GM21825 (cell line): ENCODE measurements around the gene KLHL21.
"Not testable (repeated sequence)": the region's sequence is repeated elsewhere in the genome, so short reads cannot be mapped to it uniquely, and the experiment has no call there.

Source experiments
- ATAC-seq: cut with Tn5 transposase; IDR thresholded peaks from one replicate; pipeline ENCODE4 v1.9.1; 2021; ENCODE audit warnings: mild to moderate bottlenecking, moderate library complexity; ENCODE audit not compliant: unreplicated experiment

Gene KLHL21

DNA sequence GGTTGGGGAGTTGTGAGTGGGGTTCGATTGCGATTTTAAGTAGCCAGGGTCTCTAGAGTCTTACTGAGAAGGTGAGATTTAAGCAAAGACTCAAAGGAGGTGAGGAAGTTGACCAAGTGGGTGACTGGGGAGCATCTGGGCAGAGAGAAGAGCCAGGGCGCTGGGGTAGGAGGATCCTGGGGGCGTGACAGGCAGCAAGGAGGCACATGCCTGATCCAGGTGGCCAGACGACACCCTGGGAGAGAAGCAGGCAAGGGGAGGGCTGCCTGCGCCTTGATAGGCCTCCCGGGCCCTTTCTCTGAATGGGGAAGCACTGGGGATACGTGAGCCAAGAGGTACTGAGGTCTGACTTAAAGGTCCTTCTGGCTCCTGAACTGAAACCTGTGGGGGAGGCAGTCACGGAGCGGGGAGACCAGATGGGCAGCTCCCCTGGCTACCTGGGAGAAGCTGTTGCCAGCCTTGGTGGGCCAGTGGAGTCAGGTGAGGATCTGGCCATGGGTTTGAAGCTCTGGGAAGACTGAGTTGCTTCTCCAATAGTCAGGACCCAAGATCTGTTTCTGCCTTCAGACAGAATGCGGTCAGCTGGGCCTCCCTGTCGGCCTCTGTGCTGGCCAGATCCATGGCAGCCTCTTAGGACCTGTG is 17.5 kb downstream of the KLHL21 start:
- no peak for ATAC-seq

DNA sequence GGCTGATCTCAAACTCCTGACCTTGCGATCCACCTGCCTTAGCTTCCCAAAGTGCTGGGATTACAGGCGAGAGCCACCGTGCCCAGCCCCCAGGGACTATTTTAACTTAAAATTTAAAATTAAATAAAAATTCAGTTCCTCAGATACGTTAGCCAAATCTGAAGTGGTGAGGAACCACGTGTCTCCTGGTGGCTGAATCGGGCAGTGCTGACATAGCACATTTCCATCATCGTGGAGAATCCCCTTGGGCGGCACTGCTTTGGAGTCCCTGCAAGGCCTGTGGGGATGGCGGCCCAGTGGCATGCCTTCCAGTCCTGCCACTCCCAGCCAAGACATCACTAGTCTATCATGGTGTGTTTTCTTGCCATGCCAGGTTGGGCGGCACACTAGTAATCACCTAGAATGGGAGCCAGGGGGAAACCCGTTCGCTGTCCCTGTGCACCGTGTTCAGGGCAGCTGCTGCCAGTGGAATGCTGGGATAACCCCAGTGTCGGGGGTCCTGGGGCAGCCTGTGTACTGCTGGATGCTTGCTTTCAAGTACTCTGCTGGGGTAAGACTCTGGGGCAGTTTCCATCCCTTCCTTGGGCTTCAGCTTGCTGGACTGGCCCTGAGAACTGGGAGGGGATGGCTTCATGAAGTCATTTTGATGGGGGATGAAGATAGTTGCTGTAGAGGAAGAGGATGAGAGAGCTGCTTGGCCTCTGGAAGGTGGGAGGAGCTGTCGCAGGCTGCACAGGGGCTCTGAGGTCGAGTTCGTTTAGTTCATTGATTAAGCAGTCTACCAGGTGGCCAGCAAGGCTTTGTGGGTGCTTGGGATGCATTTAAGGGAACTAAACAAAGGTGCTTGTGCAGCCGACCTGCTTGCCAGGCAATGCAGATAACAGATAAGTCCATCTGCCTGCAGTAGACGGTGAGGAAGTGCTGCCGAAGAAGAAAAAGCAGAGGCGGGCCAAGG is 18.3 kb downstream of the KLHL21 start:
- ATAC-seq, result no peak

DNA sequence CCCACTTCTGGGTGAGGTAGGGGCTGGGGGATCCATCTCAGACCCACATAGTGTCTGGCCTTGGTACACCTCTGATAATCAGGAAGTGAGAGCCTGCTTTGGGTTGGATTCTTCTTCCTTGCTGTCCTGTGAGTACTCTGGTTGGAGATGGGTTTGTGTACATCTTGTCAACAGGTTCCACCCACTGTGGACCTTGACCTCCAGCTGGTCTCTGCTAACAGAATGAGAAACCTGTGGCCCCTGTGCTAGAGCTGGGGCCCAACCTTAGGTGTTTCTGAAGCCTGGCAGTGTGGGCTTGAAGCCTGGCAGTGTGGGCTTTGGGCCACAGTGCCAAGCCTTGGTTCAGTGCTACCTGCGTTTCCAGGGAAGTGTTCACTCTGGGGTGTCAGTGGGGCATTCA is 20.3 kb downstream of the KLHL21 start:
- no peak for ATAC-seq

DNA sequence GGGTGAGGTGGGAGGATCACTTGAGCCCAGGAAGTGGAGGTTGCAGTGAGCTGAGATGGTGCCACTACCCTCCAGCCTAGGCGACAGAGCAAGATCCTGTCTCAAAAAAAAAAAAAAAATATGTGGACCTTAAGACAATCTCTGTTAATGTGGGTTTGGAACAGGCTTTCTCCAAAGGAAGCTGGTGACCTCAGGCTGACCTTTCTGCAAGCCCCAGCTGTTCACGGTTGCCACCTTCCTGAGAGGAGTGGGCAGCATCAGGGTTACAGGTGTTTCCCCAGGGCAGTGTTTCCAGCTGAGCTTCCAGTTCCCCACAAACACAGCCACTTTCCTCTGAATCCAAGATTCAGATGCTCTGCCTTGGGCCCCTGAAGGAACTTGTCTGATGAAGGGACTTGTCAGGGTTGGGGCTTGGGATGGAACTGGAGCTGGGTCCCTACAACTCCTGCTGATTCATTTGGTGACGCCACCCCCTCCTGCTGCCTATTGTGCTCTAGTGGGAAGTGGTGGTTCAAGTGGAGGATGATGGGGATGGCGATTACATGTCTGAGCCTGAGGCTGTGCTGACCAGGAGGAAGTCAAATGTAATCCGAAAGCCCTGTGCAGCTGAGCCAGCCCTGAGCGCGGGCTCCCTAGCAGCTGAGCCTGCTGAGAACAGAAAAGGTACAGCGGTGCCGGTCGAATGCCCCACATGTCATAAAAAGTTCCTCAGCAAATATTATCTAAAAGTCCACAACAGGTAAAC is 20.9 kb downstream of the KLHL21 start:
- no peak for ATAC-seq

DNA sequence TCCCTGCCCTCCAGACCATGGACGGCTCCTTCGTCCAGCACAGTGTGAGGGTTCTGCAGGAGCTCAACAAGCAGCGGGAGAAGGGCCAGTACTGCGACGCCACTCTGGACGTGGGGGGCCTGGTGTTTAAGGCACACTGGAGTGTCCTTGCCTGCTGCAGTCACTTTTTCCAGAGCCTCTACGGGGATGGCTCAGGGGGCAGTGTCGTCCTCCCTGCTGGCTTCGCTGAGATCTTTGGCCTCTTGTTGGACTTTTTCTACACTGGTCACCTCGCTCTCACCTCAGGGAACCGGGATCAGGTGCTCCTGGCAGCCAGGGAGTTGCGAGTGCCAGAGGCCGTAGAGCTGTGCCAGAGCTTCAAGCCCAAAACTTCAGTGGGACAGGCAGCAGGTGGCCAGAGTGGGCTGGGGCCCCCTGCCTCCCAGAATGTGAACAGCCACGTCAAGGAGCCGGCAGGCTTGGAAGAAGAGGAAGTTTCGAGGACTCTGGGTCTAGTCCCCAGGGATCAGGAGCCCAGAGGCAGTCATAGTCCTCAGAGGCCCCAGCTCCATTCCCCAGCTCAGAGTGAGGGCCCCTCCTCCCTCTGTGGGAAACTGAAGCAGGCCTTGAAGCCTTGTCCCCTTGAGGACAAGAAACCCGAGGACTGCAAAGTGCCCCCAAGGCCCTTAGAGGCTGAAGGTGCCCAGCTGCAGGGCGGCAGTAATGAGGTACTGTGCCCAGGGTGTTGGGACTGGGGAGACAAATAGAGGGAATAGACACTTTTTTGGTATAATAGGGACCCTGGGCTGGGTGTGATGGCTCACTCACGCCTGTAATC is 21.9 kb downstream of the KLHL21 start:
- ATAC-seq, result no peak

DNA sequence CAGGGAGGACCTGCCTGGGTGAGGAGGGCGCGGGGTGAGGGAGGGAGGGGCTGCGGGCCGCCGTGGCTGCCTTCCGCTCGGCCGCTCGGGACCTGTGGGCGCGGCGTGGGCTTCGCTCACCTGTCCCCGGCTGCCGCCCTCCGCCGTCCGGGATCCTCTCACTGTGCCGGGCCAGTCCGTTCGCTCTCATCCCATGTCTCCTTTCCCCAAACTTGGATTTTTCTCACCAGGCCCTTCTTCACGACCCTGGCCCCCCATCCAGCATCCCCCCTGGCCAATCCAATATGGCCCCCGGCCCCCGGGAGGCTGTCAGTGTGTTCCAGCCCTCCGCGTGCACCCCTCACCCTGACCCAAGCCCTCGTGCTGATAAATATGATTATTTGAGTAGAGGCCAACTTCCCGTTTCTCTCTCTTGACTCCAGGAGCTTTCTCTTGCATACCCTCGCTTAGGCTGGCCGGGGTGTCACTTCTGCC is 22.5 kb downstream of the KLHL21 start:
- ATAC-seq, result no peak

DNA sequence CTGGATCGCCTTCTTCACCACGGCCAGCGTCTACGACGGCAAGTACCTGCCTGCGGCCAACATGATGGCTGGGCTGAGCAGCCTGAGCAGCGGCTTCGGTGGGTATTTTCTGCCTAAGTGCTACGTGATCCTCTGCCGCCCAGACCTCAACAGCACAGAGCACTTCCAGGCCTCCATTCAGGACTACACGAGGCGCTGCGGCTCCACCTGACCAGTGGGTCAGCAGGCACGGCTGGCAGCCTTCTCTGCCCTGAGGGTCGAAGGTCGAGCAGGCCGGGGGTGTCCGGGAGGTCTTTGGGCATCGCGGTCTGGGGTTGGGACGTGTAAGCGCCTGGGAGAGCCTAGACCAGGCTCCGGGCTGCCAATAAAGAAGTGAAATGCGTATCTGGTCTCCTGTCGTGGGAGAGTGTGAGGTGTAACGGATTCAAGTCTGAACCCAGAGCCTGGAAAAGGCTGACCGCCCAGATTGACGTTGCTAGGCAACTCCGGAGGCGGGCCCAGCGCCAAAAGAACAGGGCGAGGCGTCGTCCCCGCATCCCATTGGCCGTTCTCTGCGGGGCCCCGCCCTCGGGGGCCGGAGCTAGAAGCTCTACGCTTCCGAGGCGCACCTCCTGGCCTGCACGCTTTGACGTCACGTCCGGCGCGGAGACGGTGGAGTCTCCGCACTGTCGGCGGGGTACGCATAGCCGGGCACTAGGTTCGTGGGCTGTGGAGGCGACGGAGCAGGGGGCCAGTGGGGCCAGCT is 23.1 kb downstream of the KLHL21 start, which contains the start of gene ZBTB48:
ZBTB48 (plus strand) TSS at position 621 of the 745 bp plus-strand sequence. CDS start 616 bp downstream, outside the sequence.
- peak; percentile 93 for ATAC-seq

DNA sequence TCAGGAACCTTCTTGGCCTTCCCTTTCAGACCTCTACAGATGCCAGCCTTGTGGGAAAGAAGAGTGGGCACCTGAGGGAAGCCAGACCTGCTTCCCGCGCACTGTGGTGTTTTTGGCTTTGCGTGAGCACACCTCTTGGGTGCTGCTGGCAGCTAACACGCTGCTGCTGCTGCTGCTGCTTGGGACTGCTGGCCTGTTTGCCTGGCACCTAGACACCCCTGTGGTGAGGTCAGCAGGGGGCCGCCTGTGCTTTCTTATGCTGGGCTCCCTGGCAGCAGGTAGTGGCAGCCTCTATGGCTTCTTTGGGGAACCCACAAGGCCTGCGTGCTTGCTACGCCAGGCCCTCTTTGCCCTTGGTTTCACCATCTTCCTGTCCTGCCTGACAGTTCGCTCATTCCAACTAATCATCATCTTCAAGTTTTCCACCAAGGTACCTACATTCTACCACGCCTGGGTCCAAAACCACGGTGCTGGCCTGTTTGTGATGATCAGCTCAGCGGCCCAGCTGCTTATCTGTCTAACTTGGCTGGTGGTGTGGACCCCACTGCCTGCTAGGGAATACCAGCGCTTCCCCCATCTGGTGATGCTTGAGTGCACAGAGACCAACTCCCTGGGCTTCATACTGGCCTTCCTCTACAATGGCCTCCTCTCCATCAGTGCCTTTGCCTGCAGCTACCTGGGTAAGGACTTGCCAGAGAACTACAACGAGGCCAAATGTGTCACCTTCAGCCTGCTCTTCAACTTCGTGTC is 23.9 kb downstream of the KLHL21 start:
- no peak for ATAC-seq

DNA sequence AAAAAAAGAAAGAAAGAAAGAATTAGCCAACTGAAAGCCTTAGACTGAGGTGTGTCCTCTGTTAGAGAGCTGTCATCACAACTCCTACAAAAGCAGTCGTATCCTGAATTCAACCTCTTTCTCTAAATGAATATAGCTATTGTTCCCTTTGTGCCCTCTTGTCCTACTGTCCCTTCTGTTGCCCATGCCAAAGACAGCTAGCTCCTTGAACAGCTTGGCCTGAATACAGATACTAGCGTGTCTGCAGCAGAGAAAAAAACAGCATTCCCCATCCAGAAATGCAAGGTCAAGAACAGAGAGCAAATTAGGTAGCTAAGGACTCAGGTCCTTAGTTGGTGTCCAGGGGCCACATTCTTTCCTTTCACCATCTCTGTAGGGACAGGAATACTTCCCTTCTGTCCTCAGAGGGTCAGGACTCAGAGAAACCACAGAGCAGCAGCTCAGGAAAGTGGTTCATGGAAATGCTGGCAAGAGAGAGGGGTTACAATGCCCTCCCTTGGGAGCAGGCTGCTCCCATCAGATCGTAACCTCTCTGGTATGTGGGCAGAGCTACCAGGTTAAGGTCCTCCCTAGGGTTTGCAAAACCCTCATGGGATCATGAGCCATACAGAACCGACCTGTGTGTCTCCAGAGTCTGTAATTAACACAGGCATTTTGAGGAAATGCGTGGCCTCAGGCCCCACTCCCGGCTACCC is 24.7 kb downstream of the KLHL21 start:
- no peak for ATAC-seq

DNA sequence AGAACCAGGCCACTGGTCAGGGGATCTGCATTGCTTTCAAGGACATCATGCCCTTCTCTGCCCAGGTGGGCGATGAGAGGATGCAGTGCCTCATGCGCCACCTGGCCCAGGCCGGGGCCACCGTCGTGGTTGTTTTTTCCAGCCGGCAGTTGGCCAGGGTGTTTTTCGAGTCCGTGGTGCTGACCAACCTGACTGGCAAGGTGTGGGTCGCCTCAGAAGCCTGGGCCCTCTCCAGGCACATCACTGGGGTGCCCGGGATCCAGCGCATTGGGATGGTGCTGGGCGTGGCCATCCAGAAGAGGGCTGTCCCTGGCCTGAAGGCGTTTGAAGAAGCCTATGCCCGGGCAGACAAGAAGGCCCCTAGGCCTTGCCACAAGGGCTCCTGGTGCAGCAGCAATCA is 27.9 kb downstream of the KLHL21 start:
- no peak for ATAC-seq

DNA sequence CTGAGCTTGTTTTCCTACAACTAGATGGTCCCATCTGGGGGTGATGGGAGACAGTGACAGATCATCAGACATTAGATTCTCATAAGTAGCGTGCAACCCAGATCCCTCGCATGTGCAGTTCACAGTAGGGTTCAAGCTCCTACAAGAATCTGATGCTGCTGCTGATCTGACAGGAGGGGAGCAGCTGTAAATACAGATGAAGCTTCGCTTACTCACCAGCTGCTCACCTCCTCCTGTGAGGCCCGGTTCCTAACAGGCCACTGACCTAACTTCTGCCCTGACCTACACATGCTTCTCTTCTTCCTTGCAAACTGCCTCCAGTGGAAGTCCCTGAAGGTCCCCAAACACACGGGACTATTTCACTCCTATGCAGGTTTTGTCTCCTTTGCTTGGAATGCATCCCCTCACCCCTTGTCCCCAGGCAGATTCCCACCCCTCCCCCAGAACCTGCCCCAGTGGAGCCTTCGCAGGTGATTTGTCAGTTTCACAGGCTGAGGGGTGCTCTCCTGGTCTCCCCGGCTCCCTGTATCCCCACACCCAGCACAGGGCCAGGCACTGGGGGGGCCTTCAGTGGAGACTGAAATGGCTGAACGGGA is 28.5 kb downstream of the KLHL21 start:
- ATAC-seq, result no peak

DNA sequence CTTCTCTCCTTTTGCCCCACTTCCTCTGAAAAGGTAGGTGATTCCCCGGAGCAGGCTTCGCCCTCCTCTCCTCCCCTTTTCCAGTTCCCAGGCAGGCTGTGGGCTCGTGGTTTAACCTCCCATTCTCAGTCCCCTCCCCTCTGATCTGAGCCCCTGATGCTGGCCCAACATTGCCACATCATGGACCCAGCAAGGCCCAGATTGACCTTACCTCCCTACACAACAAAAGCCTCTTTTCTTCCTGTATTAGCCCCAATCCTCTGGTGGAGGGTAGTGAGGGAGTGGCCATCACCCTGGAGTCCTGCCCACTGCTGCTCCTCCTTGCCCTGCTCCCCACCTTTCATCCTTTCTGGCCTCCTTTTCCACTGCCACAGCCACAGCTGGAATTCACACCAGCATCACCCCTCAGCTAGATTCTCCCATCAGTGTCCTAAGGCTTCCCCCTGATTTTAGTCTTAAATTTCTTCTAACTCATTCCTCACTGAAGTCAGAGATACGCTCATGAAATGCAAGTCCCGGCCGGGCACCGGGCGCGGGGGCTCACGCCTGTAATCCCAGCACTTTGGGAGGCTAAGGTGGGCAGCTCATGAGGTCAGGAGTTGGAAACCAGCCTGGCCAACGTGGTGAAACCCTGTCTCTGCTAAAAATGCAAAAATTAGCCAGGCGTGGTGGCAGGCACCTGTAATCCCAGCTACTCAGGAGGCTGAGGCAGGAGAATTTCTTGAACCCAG is 29.9 kb downstream of the KLHL21 start:
- no peak for ATAC-seq

DNA sequence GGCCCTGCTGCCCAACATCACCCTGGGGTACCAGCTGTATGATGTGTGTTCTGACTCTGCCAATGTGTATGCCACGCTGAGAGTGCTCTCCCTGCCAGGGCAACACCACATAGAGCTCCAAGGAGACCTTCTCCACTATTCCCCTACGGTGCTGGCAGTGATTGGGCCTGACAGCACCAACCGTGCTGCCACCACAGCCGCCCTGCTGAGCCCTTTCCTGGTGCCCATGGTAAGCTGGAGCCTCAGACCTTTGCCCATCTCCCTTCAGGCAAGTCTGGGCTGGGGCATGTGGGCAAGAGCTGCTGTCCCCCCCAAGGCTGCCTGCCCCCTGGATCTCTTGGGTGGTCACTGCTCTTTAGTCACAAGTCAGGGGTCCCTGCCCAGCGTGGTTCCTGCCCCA is 31.7 kb downstream of the KLHL21 start:
- no peak for ATAC-seq

DNA sequence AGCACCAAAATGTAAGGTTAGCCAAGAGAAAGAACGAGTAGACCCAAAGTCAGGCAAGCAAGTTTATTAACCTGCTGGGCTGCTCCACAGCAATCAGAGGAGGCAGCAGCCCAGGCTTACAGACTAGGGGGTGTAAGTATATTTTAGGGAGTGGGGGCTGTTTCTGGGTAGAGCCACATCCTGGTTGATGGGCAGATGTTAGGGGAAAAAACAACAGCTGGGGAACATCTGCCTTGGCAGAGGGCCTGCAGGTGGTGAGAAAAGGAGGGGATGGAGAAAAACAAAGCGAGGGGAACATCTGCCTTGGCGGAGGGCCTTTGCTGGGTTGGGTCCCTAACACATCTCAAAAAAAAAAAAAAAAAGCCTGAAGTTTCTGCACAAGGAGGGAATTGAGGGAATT is 32.6 kb downstream of the KLHL21 start:
- no peak for ATAC-seq

DNA sequence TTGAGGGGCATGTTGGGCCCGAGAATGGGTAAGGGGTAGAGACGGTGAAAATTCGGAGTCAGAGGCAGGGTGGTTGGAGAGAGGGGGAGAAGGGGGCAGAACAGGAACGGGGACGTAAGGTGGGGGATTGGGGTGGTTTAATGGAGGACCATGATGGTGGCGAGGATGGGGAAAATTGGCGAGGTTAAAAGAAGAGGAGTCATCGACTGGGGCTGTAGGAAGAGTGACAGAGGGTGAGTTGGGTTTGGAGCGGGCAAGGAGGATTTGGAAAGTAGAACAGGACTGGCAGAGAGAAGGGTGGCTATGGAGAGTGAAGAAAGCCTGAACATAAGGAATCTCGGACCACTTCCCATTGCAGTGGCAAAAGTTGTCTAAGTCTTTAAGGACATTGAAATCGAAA is 33.6 kb downstream of the KLHL21 start:
- ATAC-seq, result no peak

DNA sequence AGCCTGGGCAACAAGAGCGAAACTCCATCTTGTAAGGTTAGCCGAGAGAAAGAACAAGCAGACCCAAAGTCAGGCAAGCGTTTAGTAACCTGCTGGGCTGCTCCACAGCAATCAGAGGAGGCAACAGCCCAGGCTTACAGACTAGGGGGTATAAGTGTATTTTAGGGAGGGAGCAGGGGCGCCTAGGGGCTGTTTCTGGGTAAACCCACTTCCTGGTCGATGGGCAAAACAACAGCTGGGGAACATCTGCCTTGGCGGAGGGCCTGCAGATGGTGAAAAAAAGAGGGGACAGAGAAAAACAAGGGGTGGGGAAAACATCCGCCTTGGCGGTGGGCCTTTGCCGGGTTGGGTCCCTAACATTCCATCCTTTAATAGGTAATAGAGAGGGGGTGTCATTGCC is 42.4 kb downstream of the KLHL21 start:
- ATAC-seq, result no peak

DNA sequence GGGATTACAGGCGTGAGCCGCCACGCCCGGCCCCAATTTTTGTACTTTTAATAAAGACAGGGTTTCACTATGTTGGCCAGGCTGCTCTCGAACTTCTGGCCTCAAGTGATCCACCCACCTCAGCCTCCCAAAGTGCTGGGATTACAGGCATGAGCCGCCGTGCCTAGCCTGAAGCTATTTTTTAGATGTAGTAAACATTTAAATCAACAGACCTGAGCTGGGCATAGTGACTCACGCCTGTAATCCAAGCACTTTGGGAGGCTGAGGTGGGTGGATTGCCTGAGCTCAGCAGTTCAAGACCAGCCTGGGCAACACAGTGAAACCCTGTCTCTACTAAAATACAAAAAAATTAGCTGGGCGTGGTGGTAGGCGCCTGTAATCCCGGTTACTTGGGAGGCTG is 43.5 kb downstream of the KLHL21 start:
- ATAC-seq, result not testable (repeated sequence)
